AG04450 (cell line): ENCODE measurements around the gene ABCB6. TPM values are rescaled to one million over a fixed set of nuclear protein-coding genes. Genes with fewer than 3 reads are reported as not detected.

Source experiments
- CTCF ChIA-PET: fragments of 300-600, 350-600 bp; formaldehyde crosslinking; extraction: SDS; loops from one replicate; lab custom pipeline; 2022; ENCODE audit warnings: antibody characterized with exemption, inconsistent platforms; lab: Charles Lee
- POLR2A ChIA-PET: fragments of 350-600 bp; formaldehyde crosslinking; extraction: SDS; loops from one replicate; lab custom pipeline; 2021; ENCODE audit warnings: antibody characterized with exemption, inconsistent platforms; lab: Yijun Ruan, JAX
- DNase-seq: peaks from one replicate; pipeline ENCODE4 v3.0.0-alpha.2; 2011; ENCODE audit warnings: low read depth, low spot score
- H3K27ac ChIP-seq: one replicate; pipeline ENCODE4 v1.5.1; 2012; ENCODE audit warnings: low read depth, low read length, control low read depth
- H3K27me3 ChIP-seq: one replicate; pipeline ENCODE4 v1.6.0; 2012; ENCODE audit warnings: low read length; ENCODE audit not compliant: control insufficient read depth, insufficient read depth
- H3K4me3 ChIP-seq: 2 replicates; pipeline ENCODE4 v1.5.1; 2011; ENCODE audit warnings: mild to moderate bottlenecking, low read depth, low read length, control low read depth
- H3K9me3 ChIP-seq: 2 replicates; pipeline ENCODE4 v1.5.1; 2012; ENCODE audit warnings: low read length; ENCODE audit not compliant: control insufficient read depth, insufficient read depth
- polyA plus RNA-seq: library from polyadenylated mRNA; depleted of rRNA; stranded (reverse); fragments of >200 nt; gene quantifications from 2 replicates; pipeline ENCODE4 v1.2.3, GENCODE V29; 2011
- TF ChIP-seq, protein P1 (sequence below): IDR thresholded peaks from 2 replicates; pipeline ENCODE4 v1.5.1; 2011; ENCODE audit warnings: low read depth, low read length, control low read depth, inconsistent platforms

ABCB6 gene
- polyA plus RNA-seq, 1 experiment = 22.2 TPM

DNA sequence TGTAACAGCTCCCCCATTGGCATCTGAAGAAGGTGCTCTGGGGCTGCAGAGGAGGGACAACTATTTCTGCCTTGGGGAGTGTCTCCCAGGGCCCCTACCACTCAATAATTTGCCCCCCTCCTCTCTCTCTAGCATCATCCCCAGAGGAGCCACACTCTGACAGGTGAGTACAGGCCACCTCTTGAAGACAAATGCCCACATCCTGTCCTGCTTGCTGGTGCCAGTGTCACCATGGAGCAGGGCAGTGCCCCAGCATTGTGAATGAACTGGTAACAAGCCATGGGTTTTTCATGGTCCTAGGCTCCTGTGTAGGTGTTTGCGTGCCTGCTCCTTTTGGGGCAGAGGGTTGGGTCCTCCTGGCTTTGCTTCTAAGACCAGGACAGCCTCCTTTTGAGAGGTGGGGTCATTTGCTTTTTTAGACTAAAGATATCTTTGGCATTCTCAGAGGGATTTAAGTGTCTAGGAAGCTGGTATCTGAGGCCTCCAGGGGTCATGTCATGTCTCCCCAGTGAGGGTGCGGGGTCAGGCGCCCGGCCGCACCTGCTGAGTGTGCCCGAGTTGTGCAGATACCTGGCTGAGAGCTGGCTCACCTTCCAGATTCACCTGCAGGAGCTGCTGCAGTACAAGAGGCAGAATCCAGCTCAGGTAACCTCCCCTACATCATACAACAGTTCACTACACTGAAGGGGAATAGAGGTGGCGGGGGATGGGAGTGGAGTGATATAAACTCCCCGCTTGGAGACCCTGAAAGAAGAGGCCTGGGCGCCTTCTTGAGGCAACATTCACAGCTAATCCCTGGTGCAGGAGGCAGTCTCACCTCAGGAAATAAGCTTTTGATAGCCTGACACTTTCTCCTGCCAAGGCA is 38.9 kb downstream of the ABCB6 start:
- POLR2A ChIA-PET = interaction anchor here (1.4 to 1.5 kb wide), 2 partner anchors 27 to 38 kb away, joined by 3 to 4 read pairs; partner anchors contain the start of gene ZFAND2B
- H3K4me3 ChIP-seq = 0 out of 2 replicates have a peak overlapping the region, but pooled peaks have one; percentile 94
- CTCF ChIA-PET = interaction anchor here (0.6 to 1.2 kb wide), 3 partner anchors 9 to 115 kb away, joined by 3 to 5 read pairs (median 3); no protein-coding TSS in a partner anchor
- DNase-seq = no peak
- H3K27ac ChIP-seq = no peak overlapping the region
- H3K9me3 ChIP-seq = no peaks in the 10 kb centered on the region; the same call in 1 of the 2 replicates
- no peaks in the 10 kb centered on the region for H3K27me3 ChIP-seq
- TF ChIP-seq, protein P1, sequence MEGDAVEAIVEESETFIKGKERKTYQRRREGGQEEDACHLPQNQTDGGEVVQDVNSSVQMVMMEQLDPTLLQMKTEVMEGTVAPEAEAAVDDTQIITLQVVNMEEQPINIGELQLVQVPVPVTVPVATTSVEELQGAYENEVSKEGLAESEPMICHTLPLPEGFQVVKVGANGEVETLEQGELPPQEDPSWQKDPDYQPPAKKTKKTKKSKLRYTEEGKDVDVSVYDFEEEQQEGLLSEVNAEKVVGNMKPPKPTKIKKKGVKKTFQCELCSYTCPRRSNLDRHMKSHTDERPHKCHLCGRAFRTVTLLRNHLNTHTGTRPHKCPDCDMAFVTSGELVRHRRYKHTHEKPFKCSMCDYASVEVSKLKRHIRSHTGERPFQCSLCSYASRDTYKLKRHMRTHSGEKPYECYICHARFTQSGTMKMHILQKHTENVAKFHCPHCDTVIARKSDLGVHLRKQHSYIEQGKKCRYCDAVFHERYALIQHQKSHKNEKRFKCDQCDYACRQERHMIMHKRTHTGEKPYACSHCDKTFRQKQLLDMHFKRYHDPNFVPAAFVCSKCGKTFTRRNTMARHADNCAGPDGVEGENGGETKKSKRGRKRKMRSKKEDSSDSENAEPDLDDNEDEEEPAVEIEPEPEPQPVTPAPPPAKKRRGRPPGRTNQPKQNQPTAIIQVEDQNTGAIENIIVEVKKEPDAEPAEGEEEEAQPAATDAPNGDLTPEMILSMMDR = no peak

DNA sequence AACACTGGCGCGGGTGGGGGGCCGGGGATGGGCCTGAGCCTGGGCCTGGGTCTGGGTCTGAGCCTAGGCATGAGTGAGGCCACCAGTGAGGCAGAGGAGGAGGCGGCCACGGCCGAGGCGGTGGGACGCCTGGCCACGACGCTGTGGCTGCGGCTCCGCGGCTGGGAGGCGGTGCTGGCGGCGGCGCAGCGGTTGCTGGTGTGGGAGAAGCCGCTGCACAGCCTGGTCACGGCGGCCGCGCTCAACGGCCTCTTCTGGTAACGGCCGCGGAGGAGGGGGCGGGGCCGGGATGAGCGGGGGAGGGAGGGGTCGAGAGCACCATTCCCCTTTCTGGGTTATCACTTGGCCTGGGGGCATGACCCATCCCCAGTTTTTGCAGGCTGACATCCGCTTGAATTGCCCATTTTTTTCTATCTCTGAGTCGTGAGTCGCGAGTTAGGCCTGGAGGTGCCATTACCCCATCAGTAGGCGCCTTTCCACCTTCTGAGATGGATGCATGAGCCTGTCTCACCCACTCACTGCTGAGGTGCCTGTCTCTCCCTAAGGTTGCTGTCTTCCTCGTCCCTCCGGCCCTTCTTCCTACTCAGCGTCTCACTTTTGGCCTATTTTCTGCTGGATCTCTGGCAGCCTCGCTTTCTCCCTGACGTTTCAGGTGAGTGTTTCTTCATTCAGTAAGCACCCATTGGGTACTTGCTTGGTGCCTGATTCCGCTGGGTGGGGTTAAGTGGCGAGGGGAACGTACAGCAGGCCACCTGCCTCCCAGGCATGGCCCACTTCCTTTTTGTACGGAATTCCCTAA is 40.2 kb downstream of the ABCB6 start:
- POLR2A ChIA-PET = interaction anchor here (1.5 kb wide), 1 partner anchor 39 kb away, joined by 3 read pairs; no protein-coding TSS in a partner anchor
- Histone ChIP-seq H3K4me3 (peak overlapping the region; percentile 94), H3K9me3 (no peaks in the 10 kb centered on the region; the same call in 1 of the 2 replicates), H3K27ac (no peak overlapping the region), H3K27me3 (no peaks in the 10 kb centered on the region)
- CTCF ChIA-PET = interaction anchor here (0.6 to 1.0 kb wide), 2 partner anchors 8 to 19 kb away, joined by 3 to 4 read pairs; no protein-coding TSS in a partner anchor
- TF ChIP-seq, protein P1 = no peak
- no peak for DNase-seq

DNA sequence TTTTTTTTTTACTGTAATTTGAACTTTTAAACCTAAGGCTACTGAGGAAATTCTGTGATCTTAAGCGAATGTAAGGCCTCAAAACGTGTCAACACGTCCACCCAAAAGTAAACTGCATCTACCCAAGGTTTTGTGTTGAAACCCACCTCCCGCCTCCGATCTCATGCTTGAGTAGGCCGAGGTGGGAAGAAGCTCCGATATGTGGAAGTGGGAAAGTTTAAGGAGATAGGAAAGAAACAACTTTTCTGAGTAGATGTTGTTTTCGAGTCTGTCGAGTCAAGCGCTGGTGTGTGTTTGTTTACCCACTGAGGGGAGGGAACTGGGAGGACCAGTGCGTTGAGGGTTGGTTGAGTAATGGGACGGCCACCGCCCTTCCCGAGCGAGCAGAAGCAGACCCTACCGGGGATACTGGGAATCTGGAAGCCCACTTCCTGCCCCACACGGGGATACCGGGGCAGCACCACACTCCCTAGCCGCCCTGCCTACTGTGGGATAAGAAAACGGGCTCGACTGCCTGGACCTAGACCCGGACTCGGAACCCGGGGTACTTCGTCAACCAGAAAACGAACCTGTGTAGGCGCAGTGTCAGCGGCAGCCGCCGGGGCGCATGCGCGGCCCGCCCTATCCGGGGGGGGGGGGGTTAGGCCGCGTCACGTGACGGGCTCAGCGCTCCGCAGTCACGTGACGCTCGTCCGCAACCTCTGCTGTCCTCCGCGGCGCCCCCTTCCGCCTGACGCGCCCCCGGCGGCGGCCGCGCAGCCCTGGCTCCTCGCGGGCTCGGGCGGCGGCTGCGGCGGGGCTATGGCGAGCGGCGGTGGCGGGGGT is 41.0 kb downstream of the ABCB6 start, which contains the start of gene RETREG2:
Gene RETREG2, plus strand, starts transcription at position 724 of the 825 bp plus-strand sequence. Its CDS starts 78 bp downstream, at position 802.
- Histone ChIP-seq H3K27ac (peak within 1 kb of the TSS; percentile 91), H3K4me3 (peak within 1 kb of the TSS; percentile 94), H3K27me3 (no peaks in the 10 kb centered on the region), H3K9me3 (no peaks in the 10 kb centered on the region; the same call in 1 of the 2 replicates)
- TF ChIP-seq, protein P1 = peak; percentile 11; the same call in 1 of the 2 replicates
- DNase-seq = peak; percentile 62
- ChIA-PET POLR2A (interaction anchor here (0.7 to 2.1 kb wide), 2 partner anchors 40 to 398 kb away, joined by 5 to 6 read pairs; no protein-coding TSS in a partner anchor), CTCF (interaction anchor here (1.8 to 5.0 kb wide), 2 partner anchors 18 to 117 kb away, joined by 7 to 50 read pairs; no protein-coding TSS in a partner anchor)

DNA sequence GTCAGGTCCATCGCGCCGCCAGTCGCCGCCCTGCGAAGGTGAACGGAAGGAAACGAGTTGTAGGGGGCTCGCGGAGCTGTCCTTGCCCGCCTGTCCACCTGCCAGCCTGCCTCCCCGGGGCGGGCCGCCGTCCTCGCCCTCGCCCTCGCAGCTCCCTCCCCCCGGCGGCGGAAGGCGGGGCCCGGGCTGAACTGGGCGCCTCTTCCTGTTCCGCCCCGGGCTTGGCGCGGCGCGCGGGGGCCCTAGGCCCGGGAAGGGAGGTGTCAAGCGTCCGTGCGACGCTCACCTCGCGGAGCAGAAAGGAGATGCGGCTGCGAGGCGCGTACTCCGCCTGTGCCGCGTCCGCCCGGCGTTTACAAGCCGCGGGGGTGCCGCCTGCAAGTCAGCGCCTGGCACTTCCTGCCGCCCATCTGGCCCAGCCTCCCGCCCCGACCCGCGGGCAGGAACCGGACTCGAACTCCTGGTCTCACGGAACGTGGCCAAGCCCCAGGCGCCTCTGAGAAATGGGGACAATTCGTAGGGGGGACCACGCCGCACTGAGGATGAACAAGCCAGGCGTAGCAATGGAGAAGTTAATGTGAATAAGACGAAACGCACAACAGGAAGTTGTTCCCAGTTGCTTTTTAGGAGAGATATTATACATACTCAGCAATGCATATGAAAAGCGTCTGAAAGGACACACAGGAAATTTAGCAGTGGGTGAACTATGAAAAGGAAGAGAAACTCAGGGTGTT is 41.8 kb downstream of the ABCB6 start, which contains the start of gene CNPPD1:
Gene CNPPD1, minus strand, starts transcription at position 108 of the 734 bp plus-strand sequence. Its CDS starts 97 bp downstream, at position 11.
- Histone ChIP-seq H3K27me3 (no peaks in the 10 kb centered on the region), H3K9me3 (no peaks in the 10 kb centered on the region; the same call in 1 of the 2 replicates), H3K27ac (peak within 1 kb of the TSS; percentile 91), H3K4me3 (peak within 1 kb of the TSS; percentile 94)
- POLR2A ChIA-PET = interaction anchor here (0.7 to 2.1 kb wide), 5 partner anchors 19 to 397 kb away, joined by 3 to 8 read pairs (median 6); partner anchors contain the start of genes ANKZF1, ATG9A and ZFAND2B
- CTCF ChIA-PET = interaction anchor here (0.5 to 5.0 kb wide), 4 partner anchors 17 to 118 kb away, joined by 3 to 50 read pairs (median 6); partner anchors contain the start of gene ZFAND2B
- TF ChIP-seq, protein P1 = no peak; the same call in 1 of the 2 replicates
- no peak for DNase-seq
